Endothelial cell of umbilical vein (primary cell): ENCODE measurements around the gene CHST8. TPM values are rescaled to one million over a fixed set of nuclear protein-coding genes. Genes with fewer than 3 reads are reported as not detected.
A peak's percentile ranks its signal among the peaks of the same experiment; 100 is the strongest.

Source experiments
- BruUV-seq: library from RNA; stranded (reverse); fragments of 400-500 nt; replicated peaks from 2 replicates; lab custom pipeline; 2021; lab: Mats Ljungman, UMichigan
- CTCF ChIA-PET: fragments of 300-600, 350-600 bp; sonication (Branson Sonifier 250); formaldehyde crosslinking; loops from one replicate; lab custom pipeline; 2021; ENCODE audit warnings: antibody characterized with exemption, inconsistent platforms; lab: Charles Lee
- POLR2A ChIA-PET: fragments of 300-600, 350-600 bp; sonication (Branson Sonifier 250); formaldehyde crosslinking; loops from one replicate; lab custom pipeline; 2021; ENCODE audit warnings: antibody characterized with exemption, inconsistent platforms; lab: Charles Lee
- DNase-seq: peaks from one replicate; pipeline ENCODE4 v3.0.0-alpha.2; 2011; ENCODE audit warnings: low read depth, low spot score
- FAIRE-seq: peaks from 2 replicates; lab custom pipeline; 2011; peaks lifted over from hg19 to GRCh38; lab: Jason Lieb, UNC
- H2AFZ ChIP-seq: 2 replicates; pipeline ENCODE4 v1.6.0; 2012; ENCODE audit warnings: low read depth, low read length, control low read depth, inconsistent platforms
- H3K27ac ChIP-seq: 2 replicates; pipeline ENCODE4 v1.5.1; 2011; ENCODE audit warnings: low read depth, mild to moderate bottlenecking, control low read depth, low read length, moderate library complexity; ENCODE audit not compliant: insufficient read depth
- H3K27me3 ChIP-seq, 2 experiments: 2 replicates each; pipeline versions ENCODE4 v1.6.0 to v1.6.1; 2011; ENCODE audit warnings: low read length in 2 of 2, mixed read lengths in 1 of 2; ENCODE audit not compliant: control insufficient read depth in 2 of 2, insufficient read depth in 2 of 2
- H3K36me3 ChIP-seq, 2 experiments: 2 replicates in 1 of 2; 3 replicates in 1 of 2; pipeline ENCODE4 v1.5.1; 2011; ENCODE audit warnings: low read length in 2 of 2, mild to moderate bottlenecking in 1 of 2, moderate library complexity in 1 of 2; ENCODE audit not compliant: control insufficient read depth in 2 of 2, insufficient read depth in 2 of 2; ENCODE audit errors: extremely low read depth in 1 of 2
- H3K4me1 ChIP-seq: 3 replicates; pipeline ENCODE4 v1.5.1; 2011; ENCODE audit warnings: mild to moderate bottlenecking, low read length; ENCODE audit not compliant: control insufficient read depth, insufficient read depth; ENCODE audit errors: extremely low read depth
- H3K4me2 ChIP-seq: 2 replicates; pipeline ENCODE4 v1.6.1; 2011; ENCODE audit warnings: low read length, control low read depth, mixed read lengths; ENCODE audit not compliant: insufficient read depth
- H3K4me3 ChIP-seq, 3 experiments: fragments of 200-600 bp in 1 of 3; sonication (generic), shearing (Covaris generic) in 1 of 3; replicated peaks in 1 of 3; 2 replicates each; pipeline ENCODE4 v1.5.1; 2011 to 2016; ENCODE audit warnings: control low read depth in 3 of 3, low read length in 3 of 3, mild to moderate bottlenecking in 2 of 3, inconsistent platforms in 1 of 3, low read depth in 1 of 3, moderate library complexity in 1 of 3; ENCODE audit not compliant: insufficient read depth in 1 of 3
- H3K79me2 ChIP-seq: 2 replicates; pipeline ENCODE4 v1.6.0; 2012; ENCODE audit warnings: low read length, inconsistent platforms; ENCODE audit not compliant: control insufficient read depth, insufficient read depth
- H3K9ac ChIP-seq: replicated peaks from 2 replicates; pipeline ENCODE3; 2011; ENCODE audit warnings: low read length, control low read depth; ENCODE audit not compliant: insufficient read depth; ENCODE audit errors: extremely low read depth
- H3K9me1 ChIP-seq: replicated peaks from 3 replicates; pipeline ENCODE4 v1.6.0; 2011; ENCODE audit warnings: mild to moderate bottlenecking, low read length; ENCODE audit not compliant: control insufficient read depth, insufficient read depth; ENCODE audit errors: extremely low read depth
- H3K9me3 ChIP-seq: replicated peaks from 2 replicates; pipeline ENCODE4 v1.5.1; 2012; ENCODE audit warnings: low read length, inconsistent platforms; ENCODE audit not compliant: control insufficient read depth, insufficient read depth
- H4K20me1 ChIP-seq: replicated peaks from 2 replicates; pipeline ENCODE3; 2011; ENCODE audit warnings: mild to moderate bottlenecking, low read length; ENCODE audit not compliant: control insufficient read depth, insufficient read depth; ENCODE audit errors: extremely low read depth
- CTCF ChIP-seq, 2 donors: IDR thresholded peaks; 1 replicate in 1 of 2; 2 replicates in 1 of 2; pipeline ENCODE4 v1.5.1; 2011; ENCODE audit warnings: low read length in 2 of 2, mild to moderate bottlenecking in 2 of 2, moderate library complexity in 2 of 2, control low read depth in 1 of 2, inconsistent platforms in 1 of 2, low read depth in 1 of 2; ENCODE audit not compliant: insufficient read depth in 1 of 2; ENCODE audit errors: extremely low read depth in 1 of 2
- EZH2 ChIP-seq: IDR thresholded peaks from 2 replicates; pipeline ENCODE4 v1.6.1; 2012; ENCODE audit warnings: borderline replicate concordance, low read depth, mild to moderate bottlenecking, moderate library complexity, low read length, inconsistent platforms; ENCODE audit not compliant: severe bottlenecking
- FOS ChIP-seq: IDR thresholded peaks from 2 replicates; pipeline ENCODE4 v1.6.1; 2011; ENCODE audit warnings: mild to moderate bottlenecking, low read length, moderate library complexity, borderline replicate concordance; ENCODE audit not compliant: insufficient read depth
- GATA2 ChIP-seq: IDR thresholded peaks from 2 replicates; pipeline ENCODE4 v1.7.0; 2011; ENCODE audit warnings: low read depth, mild to moderate bottlenecking, moderate library complexity, mixed read lengths, low read length; ENCODE audit not compliant: insufficient read length, insufficient read depth
- JUN ChIP-seq: IDR thresholded peaks from 2 replicates; pipeline ENCODE4 v1.6.1; 2011; ENCODE audit warnings: borderline replicate concordance, low read depth; ENCODE audit not compliant: insufficient read length, insufficient read depth
- MAX ChIP-seq: IDR thresholded peaks from 2 replicates; pipeline ENCODE4 v1.6.1; 2011; ENCODE audit not compliant: insufficient read depth, insufficient read length
- MYC ChIP-seq: IDR thresholded peaks from one replicate; pipeline ENCODE4 v1.6.1; 2011; ENCODE audit warnings: mild to moderate bottlenecking, low read depth, low read length
- POLR2A ChIP-seq: IDR thresholded peaks from 2 replicates; pipeline ENCODE4 v1.6.1; 2012; ENCODE audit warnings: low read depth, mild to moderate bottlenecking, control low read depth, low read length
- POLR2AphosphoS5 ChIP-seq: IDR thresholded peaks from 2 replicates; pipeline ENCODE4 v1.6.1; 2012; ENCODE audit warnings: low read depth, mild to moderate bottlenecking, control low read depth, low read length, moderate library complexity; ENCODE audit not compliant: insufficient read depth
- dilution Hi-C: fragments of 300-500 bp; cut with MboI; formaldehyde crosslinking; loops from one replicate; pipeline ENCODE4 v1.15.0; 2019; ENCODE audit warnings: low sequenced_read_pairs; ENCODE audit not compliant: extremely low pct_ligation_motif_present
- intact Hi-C: fragments of 100-400 bp; cut with micrococcal nuclease; formaldehyde crosslinking; loops from one replicate; pipeline ENCODE4 v1.10.0; 2022
- polyA plus RNA-seq, 4 experiments: library from polyadenylated mRNA; depleted of rRNA in 3 of 4; stranded (reverse) in 3 of 4; unstranded in 1 of 4; fragments of >200 nt; gene quantifications; 2 replicates each; pipeline versions ENCODE4 v1.2.1 to v1.2.3, GENCODE V29; 2011 to 2012; ENCODE audit warnings: missing spikeins in 1 of 4
- total RNA-seq: library from RNA; stranded (reverse); gene quantifications from 2 replicates; pipeline ENCODE4 v1.2.3, GENCODE V29; 2021

CHST8 gene
- total and polyA plus RNA-seq, 2 donors (not counting 3 experiments of a cell fraction or from before 2014, with no cell fraction given), result not detected

- Histone ChIP-seq H3K4me3 (no peak overlapping the region), H3K4me2 (no peak overlapping the region), H3K27ac (no peak overlapping the region), H3K27me3 (no peaks in the 10 kb centered on the region), H3K36me3 (no peaks in the 10 kb centered on the region), H2AFZ (no peak overlapping the region), H4K20me1 (no peaks in the 10 kb centered on the region), H3K79me2 (no peaks in the 10 kb centered on the region), H3K9ac (no peak overlapping the region), H3K4me1 (no peaks in the 10 kb centered on the region), H3K9me3 (no peaks in the 10 kb centered on the region), H3K9me1 (no peaks in the 10 kb centered on the region)
- intact Hi-C loops, result no loop called here
- no TSS peak for BruUV-seq
- CTCF ChIA-PET, result interaction anchor here (0.5 to 1.4 kb wide), 5 partner anchors 27 to 310 kb away, joined by 3 to 8 read pairs (median 4); no protein-coding TSS in a partner anchor
- dilution Hi-C loops, result no loop called here
- POLR2A ChIA-PET, result no interaction called here
- TF ChIP-seq EZH2, result no peak
- no peak for TF ChIP-seq POLR2A
- no peak for TF ChIP-seq MAX
- TF ChIP-seq GATA2, result no peak
- no peak for TF ChIP-seq POLR2AphosphoS5
- TF ChIP-seq MYC, result no peak
- FAIRE-seq (no peak), DNase-seq (peak; percentile 29)
Measured at GRCh38 chr19:33740811-33741396, 119.2 kb downstream of the CHST8 start.

- no peak overlapping the region for H2AFZ ChIP-seq
- no TSS peak for BruUV-seq
- no peaks in the 10 kb centered on the region for H3K9me3 ChIP-seq
- H3K36me3 ChIP-seq, result no peaks in the 10 kb centered on the region
- no peak overlapping the region for H3K4me3 ChIP-seq
- dilution Hi-C loops (no loop called here), intact Hi-C loops (no loop called here)
- no peak for FAIRE-seq
- no peak overlapping the region for H3K27ac ChIP-seq
- no peaks in the 10 kb centered on the region for H4K20me1 ChIP-seq
- H3K27me3 ChIP-seq, result no peaks in the 10 kb centered on the region
- H3K9me1 ChIP-seq, result no peaks in the 10 kb centered on the region
- H3K4me2 ChIP-seq, result no peak overlapping the region
- no peaks in the 10 kb centered on the region for H3K4me1 ChIP-seq
- H3K9ac ChIP-seq, result no peak overlapping the region
- TF ChIP-seq JUN (no peak), POLR2A (no peak), CTCF (IDR thresholded peaks at IDR 0.05; ENCODE audit: extremely low read depth in 1 of 2, insufficient read depth in 1 of 2, low read depth in 1 of 2, low read length in 2 of 2) (no peak), EZH2 (no peak), POLR2AphosphoS5 (no peak), MYC (no peak), FOS (no peak), MAX (no peak), GATA2 (no peak)
- no peaks in the 10 kb centered on the region for H3K79me2 ChIP-seq
- no peak for DNase-seq
- CTCF ChIA-PET, result no interaction called here
- POLR2A ChIA-PET, result no interaction called here
Measured at GRCh38 chr19:33745297-33745696, 123.5 kb downstream of the CHST8 start.
